Liver (tissue), 9 donors: ENCODE results near the gene CTNNBL1. TPM values are rescaled to one million over a fixed set of nuclear protein-coding genes. Genes with fewer than 3 reads are reported as not detected.

Source experiments
- DNase-seq: peaks from one replicate; pipeline ENCODE4 v3.0.0-alpha.2; 2017; ENCODE audit warnings: low spot score
- H3K27ac ChIP-seq, 2 donors: one replicate each; pipeline ENCODE4 v1.7.0; 2013; ENCODE audit warnings: inconsistent platforms in 2 of 2, low read length in 2 of 2, control low read depth in 1 of 2, low read depth in 1 of 2, mild to moderate bottlenecking in 1 of 2
- H3K27me3 ChIP-seq, 4 donors: one replicate each; pipeline versions ENCODE4 v1.6.1 to v1.7.0; 2013; ENCODE audit warnings: low read length in 3 of 4, inconsistent platforms in 1 of 4, mild to moderate bottlenecking in 1 of 4, moderate library complexity in 1 of 4; ENCODE audit not compliant: control insufficient read depth in 4 of 4, insufficient read depth in 4 of 4
- H3K36me3 ChIP-seq, 4 donors: one replicate each; pipeline versions ENCODE4 v1.6.1 to v1.7.0; 2013; ENCODE audit warnings: low read length in 3 of 4, mild to moderate bottlenecking in 3 of 4, low read depth in 1 of 4, moderate library complexity in 1 of 4; ENCODE audit not compliant: control insufficient read depth in 4 of 4, insufficient read depth in 3 of 4
- H3K4me1 ChIP-seq, 4 donors: one replicate each; pipeline versions ENCODE4 v1.6.1 to v1.7.0; 2013; ENCODE audit warnings: low read length in 3 of 4, mild to moderate bottlenecking in 3 of 4, moderate library complexity in 1 of 4; ENCODE audit not compliant: control insufficient read depth in 4 of 4, insufficient read depth in 4 of 4
- H3K4me3 ChIP-seq, 3 donors: one replicate each; pipeline versions ENCODE4 v1.6.1 to v1.7.0; 2013; ENCODE audit warnings: low read length in 3 of 3, control low read depth in 1 of 3, low read depth in 1 of 3, mild to moderate bottlenecking in 1 of 3
- H3K9ac ChIP-seq, 2 donors: one replicate each; pipeline ENCODE4 v1.7.0; 2013; ENCODE audit warnings: low read length in 2 of 2, mild to moderate bottlenecking in 2 of 2, moderate library complexity in 2 of 2, control low read depth in 1 of 2, low read depth in 1 of 2
- H3K9me3 ChIP-seq, 4 donors: one replicate each; pipeline versions ENCODE4 v1.6.1 to v1.7.0; 2013; ENCODE audit warnings: low read length in 3 of 4; ENCODE audit not compliant: control insufficient read depth in 4 of 4
- ATF3 ChIP-seq: IDR thresholded peaks from 2 replicates; pipeline ENCODE4 v1.6.1; 2016; ENCODE audit warnings: antibody characterized with exemption
- CTCF ChIP-seq: fragments of 150-350 bp; IDR thresholded peaks from 2 replicates; pipeline ENCODE4 v1.5.1; 2017; ENCODE audit warnings: improper control_type of control experiment, low read depth, low read length; ENCODE audit not compliant: missing input control
- EGR1 ChIP-seq, 2 donors: IDR thresholded peaks; 2 replicates each; pipeline ENCODE4 v1.6.1; 2016 to 2018; ENCODE audit warnings: antibody characterized with exemption in 2 of 2, low read depth in 2 of 2
- FOXA1 ChIP-seq: IDR thresholded peaks from 2 replicates; pipeline ENCODE4 v1.6.1; 2016; ENCODE audit warnings: antibody characterized with exemption
- FOXA2 ChIP-seq: IDR thresholded peaks from 2 replicates; pipeline ENCODE4 v1.6.1; 2016; ENCODE audit warnings: antibody characterized with exemption
- GABPA ChIP-seq, 2 donors: IDR thresholded peaks in 1 of 2; conservative IDR thresholded peaks in 1 of 2; 2 replicates each; pipeline ENCODE4 v1.6.1; 2016; ENCODE audit warnings: antibody characterized with exemption in 2 of 2, mild to moderate bottlenecking in 1 of 2, moderate library complexity in 1 of 2
- HNF4A ChIP-seq, 2 donors: conservative IDR thresholded peaks; 2 replicates each; pipeline ENCODE4 v1.6.1; 2016; ENCODE audit warnings: antibody characterized with exemption in 2 of 2, mild to moderate bottlenecking in 2 of 2
- HNF4G ChIP-seq: IDR thresholded peaks from 2 replicates; pipeline ENCODE4 v1.6.1; 2016; ENCODE audit warnings: antibody characterized with exemption
- JUND ChIP-seq, 2 donors: IDR thresholded peaks; 2 replicates each; pipeline ENCODE4 v1.6.1; 2016; ENCODE audit warnings: antibody characterized with exemption in 2 of 2
- MAX ChIP-seq: IDR thresholded peaks from 2 replicates; pipeline ENCODE4 v1.6.1; 2016; ENCODE audit warnings: antibody characterized with exemption
- RAD21 ChIP-seq, 2 donors: IDR thresholded peaks; 2 replicates each; pipeline ENCODE4 v1.6.1; 2016; ENCODE audit warnings: antibody characterized with exemption in 2 of 2, mild to moderate bottlenecking in 2 of 2
- REST ChIP-seq: IDR thresholded peaks from 2 replicates; pipeline ENCODE4 v1.6.1; 2016; ENCODE audit warnings: antibody characterized with exemption, mild to moderate bottlenecking
- RXRA ChIP-seq, 2 donors: IDR thresholded peaks; 2 replicates each; pipeline ENCODE4 v1.6.1; 2017 to 2018; ENCODE audit warnings: antibody characterized with exemption in 2 of 2, mild to moderate bottlenecking in 1 of 2
- SP1 ChIP-seq: IDR thresholded peaks from 2 replicates; pipeline ENCODE4 v1.6.1; 2018; ENCODE audit warnings: antibody characterized with exemption, mild to moderate bottlenecking
- TAF1 ChIP-seq: conservative IDR thresholded peaks from 2 replicates; pipeline ENCODE4 v1.6.1; 2016; ENCODE audit warnings: antibody characterized with exemption, mild to moderate bottlenecking
- YY1 ChIP-seq: IDR thresholded peaks from 2 replicates; pipeline ENCODE4 v1.6.1; 2016; ENCODE audit warnings: antibody characterized with exemption, mild to moderate bottlenecking
- WGBS: extraction: QIAGEN DNeasy Blood & Tissue Kit; methylation state at CpG from one replicate; pipeline ENCODE4 v1.1.7; 2013; 5-methylcytosine and 5-hydroxymethylcytosine counted together
- polyA plus RNA-seq, 2 donors: library from polyadenylated mRNA; stranded (reverse) in 1 of 2; unstranded in 1 of 2; fragments of 200-250 nt in 1 of 2; fragments of >200 nt in 1 of 2; fragmentation: Nextera tagmentation in 1 of 2; extraction: Ambion mirVana in 1 of 2; gene quantifications; one replicate each; pipeline versions ENCODE4 v1.2.1 to v1.2.3, GENCODE V29; 2013 to 2015
- total RNA-seq, 2 donors: library from RNA; depleted of rRNA; stranded (reverse); fragments of >200 nt; gene quantifications; one replicate each; pipeline ENCODE4 v1.2.3, GENCODE V29; 2014
- TF ChIP-seq, protein P1 (sequence below): IDR thresholded peaks from 2 replicates; pipeline ENCODE4 v1.6.1; 2016; ENCODE audit warnings: antibody characterized with exemption
- donor health status: healthy.
- donor health status: healthy.
- donor health status: healthy.
- donor health status: healthy.
- donor health status: healthy.

The CTNNBL1 gene
- total and polyA plus RNA-seq, 4 donors: 18.3 to 25.4 (median 20.3) TPM

- no peaks in the 10 kb centered on the region for H3K4me1 ChIP-seq
- H3K27me3 ChIP-seq: no peaks in the 10 kb centered on the region
- peaks cover 9 to 56% (median 20%) of the 10 kb centered on the region in 4 donors for H3K36me3 ChIP-seq
- no peak for DNase-seq
- H3K27ac ChIP-seq: no peak overlapping the region
- H3K9ac ChIP-seq: no peak overlapping the region
- H3K9me3 ChIP-seq: no peaks in the 10 kb centered on the region
- no peak for TF ChIP-seq FOXA1
- no peak for TF ChIP-seq TAF1
- TF ChIP-seq RXRA (IDR thresholded peaks at IDR 0.05): no peak
- no peak for TF ChIP-seq REST
- no peak for TF ChIP-seq MAX
- TF ChIP-seq FOXA2: no peak
- TF ChIP-seq, protein P1, sequence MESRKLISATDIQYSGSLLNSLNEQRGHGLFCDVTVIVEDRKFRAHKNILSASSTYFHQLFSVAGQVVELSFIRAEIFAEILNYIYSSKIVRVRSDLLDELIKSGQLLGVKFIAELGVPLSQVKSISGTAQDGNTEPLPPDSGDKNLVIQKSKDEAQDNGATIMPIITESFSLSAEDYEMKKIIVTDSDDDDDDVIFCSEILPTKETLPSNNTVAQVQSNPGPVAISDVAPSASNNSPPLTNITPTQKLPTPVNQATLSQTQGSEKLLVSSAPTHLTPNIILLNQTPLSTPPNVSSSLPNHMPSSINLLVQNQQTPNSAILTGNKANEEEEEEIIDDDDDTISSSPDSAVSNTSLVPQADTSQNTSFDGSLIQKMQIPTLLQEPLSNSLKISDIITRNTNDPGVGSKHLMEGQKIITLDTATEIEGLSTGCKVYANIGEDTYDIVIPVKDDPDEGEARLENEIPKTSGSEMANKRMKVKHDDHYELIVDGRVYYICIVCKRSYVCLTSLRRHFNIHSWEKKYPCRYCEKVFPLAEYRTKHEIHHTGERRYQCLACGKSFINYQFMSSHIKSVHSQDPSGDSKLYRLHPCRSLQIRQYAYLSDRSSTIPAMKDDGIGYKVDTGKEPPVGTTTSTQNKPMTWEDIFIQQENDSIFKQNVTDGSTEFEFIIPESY: no peak
- no peak for TF ChIP-seq SP1
- TF ChIP-seq YY1: no peak
- TF ChIP-seq HNF4G: no peak
- no peak for TF ChIP-seq HNF4A (conservative IDR thresholded peaks at IDR 0.05)
- TF ChIP-seq CTCF: no peak
- no peak for TF ChIP-seq ATF3
- TF ChIP-seq GABPA (IDR thresholded peaks at IDR 0.05 in 1 of 2, conservative IDR thresholded peaks at IDR 0.05 in 1 of 2): no peak
- TF ChIP-seq JUND (IDR thresholded peaks at IDR 0.05): no peak
- no peak for TF ChIP-seq RAD21 (IDR thresholded peaks at IDR 0.05)
- no peak for TF ChIP-seq EGR1 (IDR thresholded peaks at IDR 0.05; ENCODE audit: low read depth in 2 of 2)
- H3K4me3 ChIP-seq: no peak overlapping the region
- 97% methylated on average over 2 of the region's 2 CpGs for WGBS
Measured at GRCh38 chr20:37849566-37849965, 155.7 kb downstream of the CTNNBL1 start.
